GM21528 (cell line): ENCODE results near the gene RAB31.
"Not testable (repeated sequence)": the region's sequence is repeated elsewhere in the genome, so short reads cannot be mapped to it uniquely, and the experiment has no call there.

ENCODE experiments used
- ATAC-seq: cut with Tn5 transposase; IDR thresholded peaks from one replicate; pipeline ENCODE4 v1.9.1; 2021; ENCODE audit warnings: mild to moderate bottlenecking, moderate library complexity; ENCODE audit not compliant: unreplicated experiment, low FRiP score

The RAB31 gene

DNA sequence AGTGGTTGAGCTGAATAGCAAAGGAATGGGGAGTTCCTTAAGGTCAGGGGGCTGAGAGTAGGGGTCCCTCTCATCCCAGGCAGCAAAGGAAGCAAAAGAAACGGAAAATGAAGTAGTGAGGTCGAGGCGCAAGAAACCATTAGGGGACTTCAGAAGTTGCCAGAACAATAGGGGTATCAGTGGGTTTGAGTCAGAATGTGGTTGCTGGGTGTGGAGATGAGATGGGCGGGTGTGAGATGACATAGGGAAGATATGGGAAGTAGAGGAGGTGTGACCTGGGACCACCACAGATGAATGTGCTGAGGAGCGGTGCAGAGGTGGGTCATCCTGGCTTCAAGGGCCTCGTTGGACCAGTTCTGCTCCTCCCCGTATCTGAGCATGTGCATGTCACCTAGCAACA, 192.6 kb downstream of the RAB31 start:
- ATAC-seq = no peak

- ATAC-seq = no peak
These were observed 193.3 kb downstream of the RAB31 start for GRCh38 chr18:9901377-9901776.

DNA sequence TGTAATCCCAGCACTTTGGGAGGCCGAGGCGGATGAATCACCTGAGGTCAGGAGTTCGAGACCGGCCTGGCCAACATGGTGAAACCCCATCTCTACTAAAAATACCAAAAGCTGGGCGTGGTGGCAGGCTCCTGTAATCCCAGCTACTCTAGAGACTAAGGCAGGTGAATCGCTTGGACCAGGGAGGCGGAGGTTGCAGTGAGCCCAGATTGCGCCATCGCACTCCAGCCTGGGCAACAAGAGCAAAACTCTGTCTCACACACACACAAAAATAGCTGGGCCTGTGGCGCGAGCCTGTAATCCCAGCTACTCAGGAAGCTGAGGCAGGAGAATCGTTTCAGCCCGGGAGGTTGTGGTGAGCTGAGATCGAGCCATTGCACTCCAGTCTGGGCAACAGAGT, 194.2 kb downstream of the RAB31 start:
- ATAC-seq = not testable (repeated sequence)

DNA sequence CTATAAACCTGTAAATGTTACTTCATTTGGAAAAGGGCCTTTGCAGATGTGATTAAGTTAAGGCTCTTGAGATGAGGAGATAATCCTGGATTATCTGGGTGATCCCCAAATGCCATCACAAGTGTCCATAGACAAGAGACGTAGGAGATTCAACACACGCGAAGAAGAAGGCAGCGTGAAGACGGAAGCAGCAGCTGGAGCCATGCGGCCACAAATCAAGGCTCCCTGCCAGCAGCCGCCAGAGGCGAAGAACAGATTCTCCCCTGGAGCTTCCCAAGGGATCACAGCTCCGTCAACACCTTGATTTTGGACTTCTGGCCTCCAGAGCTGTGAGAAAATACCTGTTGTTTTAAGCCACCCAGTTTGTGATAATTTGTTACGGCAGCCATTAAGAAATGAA, 194.7 kb downstream of the RAB31 start:
- no peak for ATAC-seq

DNA sequence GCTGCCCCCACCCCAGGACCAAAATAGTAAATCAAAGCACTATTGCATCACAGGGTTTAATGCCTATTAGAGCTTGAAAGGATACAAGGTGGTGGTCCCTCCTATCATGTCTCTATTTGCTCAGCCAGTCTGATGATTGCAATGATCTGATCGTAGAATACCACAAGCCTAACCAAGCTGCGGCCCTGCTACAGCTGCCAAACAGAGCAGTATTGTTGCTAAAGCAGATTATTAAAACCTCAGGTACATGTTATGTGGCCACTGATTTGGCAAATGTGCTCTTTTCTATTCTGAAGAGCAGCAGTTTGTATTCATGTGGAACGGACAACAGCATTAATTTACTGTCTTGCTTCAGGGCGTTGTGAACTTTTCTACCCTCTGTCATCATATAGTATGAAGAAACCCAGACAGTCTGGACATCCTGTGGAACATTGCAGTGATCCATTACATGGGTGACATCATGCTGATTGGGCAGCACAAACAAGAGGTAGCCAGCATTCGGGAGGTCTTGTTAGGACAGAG, 197.4 kb downstream of the RAB31 start:
- no peak for ATAC-seq

GRCh38 chr18:9906481-9906880, 198.4 kb downstream of the RAB31 start:
- ATAC-seq = no peak

GRCh38 chr18:9907867-9908266, 199.8 kb downstream of the RAB31 start:
- ATAC-seq = no peak

DNA sequence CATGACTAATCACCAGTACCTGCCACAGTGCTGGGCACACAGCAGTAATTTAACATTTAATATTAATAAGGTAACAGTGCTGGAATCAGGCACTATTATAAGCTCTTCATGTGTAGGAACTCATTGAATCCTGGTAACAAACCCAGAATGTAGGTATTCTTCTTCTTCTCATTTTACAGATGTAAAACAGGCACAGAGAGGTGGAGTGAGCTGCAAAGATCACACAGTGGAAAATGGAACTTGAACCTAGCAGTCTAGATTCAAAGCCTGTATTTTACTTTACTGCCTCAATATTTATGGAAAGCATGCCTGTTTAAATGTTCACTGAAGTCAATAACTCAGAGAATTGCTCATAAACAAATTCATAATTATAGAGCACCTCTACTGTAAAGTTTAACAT, 202.0 kb downstream of the RAB31 start:
- ATAC-seq = no peak

GRCh38 chr18:9910661-9911060, 202.6 kb downstream of the RAB31 start:
- no peak for ATAC-seq

DNA sequence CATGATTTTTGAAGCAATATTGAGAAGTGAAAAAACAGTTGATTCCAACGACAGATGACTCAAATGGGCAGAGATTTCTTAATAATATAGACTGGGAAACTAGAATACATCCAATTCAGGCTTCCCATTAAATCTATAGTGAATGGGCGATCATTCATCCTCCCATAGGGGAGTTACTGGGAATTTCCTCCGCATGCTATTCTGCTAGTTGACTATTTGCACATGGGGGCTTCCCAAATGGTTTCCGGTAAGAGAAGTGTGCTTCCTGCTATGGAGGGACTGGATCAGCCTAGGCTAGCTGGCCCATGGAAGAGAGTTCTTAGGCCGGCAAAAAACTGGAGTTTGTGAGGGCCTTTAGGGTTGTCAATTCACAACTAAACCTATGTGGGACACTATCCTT, 203.1 kb downstream of the RAB31 start:
- ATAC-seq = no peak
